Hepatic stellate cell (primary cell): ENCODE results near the gene CCDC91.
A peak's percentile ranks its signal among the peaks of the same experiment; 100 is the strongest.
"Not testable (repeated sequence)": the region's sequence is repeated elsewhere in the genome, so short reads cannot be mapped to it uniquely, and the experiment has no call there.

Source experiments
- DNase-seq: peaks from one replicate; pipeline ENCODE4 v3.0.0; 2011; ENCODE audit warnings: low spot score

The CCDC91 gene

DNA sequence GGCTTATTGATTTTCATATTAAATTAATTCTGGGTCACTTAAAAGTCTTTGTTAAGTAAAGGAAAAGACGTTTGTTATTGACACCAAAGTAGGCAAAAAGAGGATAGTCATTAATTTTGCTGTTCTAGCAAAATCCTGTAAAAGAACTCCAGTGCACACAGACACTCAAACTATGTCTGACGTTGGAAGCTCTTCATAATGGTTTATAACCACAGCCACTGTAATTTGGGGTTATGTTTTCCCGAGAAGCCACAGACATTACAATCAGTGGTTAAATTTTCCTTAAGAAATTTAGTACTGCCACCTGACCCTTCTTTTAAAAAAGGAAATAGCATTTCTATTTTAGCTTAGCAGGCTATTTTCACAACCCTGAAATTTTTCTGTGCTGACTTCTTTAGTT, 267.5 kb downstream of the CCDC91 start:
- no peak for DNase-seq

DNA sequence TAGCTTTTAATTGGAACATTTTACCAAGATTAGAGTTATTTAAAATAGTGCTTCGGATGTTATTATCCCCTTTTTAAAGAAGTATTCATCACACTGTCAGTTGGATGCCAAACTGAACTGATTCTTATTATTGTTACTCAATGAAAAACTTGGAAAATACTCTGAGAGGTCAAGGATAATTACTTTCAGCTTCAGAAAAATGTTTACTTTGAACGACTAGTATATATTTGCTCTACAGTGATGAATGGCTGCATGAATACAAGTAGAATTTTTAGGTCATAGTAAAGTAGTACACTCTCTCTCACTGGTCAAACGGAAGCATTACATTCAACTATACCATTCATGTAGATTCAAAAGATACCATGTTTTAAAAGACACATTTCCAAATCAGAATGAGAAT, 269.2 kb downstream of the CCDC91 start:
- DNase-seq, result no peak

DNA sequence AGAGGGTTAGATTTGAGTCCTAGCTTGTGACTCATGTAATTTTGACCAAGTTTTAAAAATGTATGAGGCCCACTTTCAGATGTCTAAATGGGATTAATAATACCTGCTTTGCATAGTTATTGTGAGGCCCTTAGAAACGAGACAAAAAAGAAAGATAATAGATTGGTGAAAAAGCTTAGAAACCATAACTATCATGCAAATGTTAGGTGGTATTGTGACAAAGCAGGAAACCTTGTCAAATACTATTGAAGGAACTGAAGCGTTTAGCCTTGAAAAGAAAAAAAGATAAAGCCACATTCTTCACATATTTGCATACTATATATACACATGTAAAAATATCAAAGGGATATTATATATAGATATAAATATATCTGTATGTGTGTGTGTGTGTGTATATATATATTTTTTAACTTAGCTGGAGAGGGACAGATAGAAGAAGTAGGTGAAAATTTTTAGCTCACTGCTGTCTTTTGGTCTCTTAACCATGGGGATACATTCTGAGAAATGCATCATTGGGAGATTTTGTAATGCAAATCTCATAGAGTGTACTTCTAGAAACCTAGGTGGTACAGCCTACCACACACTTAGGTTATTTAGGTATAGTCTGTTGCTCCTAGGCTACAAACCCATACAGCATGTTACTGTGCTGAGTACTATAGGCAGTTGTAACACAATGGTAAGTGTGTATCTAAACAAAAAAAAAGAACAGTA, 270.3 kb downstream of the CCDC91 start:
- DNase-seq, result no peak

DNA sequence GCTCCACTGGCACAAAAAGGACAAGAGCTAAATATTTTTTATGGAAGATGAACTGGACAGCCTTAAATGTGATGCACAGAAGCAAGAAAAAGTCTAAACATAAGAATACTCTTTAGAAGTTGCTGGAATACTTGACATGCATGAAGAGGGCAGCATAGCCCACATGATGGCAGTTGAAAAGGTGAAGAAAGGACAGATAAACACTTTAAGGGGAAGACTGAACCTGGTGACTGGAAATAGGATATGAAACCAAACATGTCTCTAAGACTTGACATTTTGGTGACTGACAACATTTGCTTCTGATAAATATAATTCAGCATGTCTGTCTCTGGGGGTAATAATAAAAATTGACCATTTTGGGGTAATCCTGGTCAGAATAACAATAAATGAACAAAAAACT, 273.1 kb downstream of the CCDC91 start:
- DNase-seq, result no peak

DNA sequence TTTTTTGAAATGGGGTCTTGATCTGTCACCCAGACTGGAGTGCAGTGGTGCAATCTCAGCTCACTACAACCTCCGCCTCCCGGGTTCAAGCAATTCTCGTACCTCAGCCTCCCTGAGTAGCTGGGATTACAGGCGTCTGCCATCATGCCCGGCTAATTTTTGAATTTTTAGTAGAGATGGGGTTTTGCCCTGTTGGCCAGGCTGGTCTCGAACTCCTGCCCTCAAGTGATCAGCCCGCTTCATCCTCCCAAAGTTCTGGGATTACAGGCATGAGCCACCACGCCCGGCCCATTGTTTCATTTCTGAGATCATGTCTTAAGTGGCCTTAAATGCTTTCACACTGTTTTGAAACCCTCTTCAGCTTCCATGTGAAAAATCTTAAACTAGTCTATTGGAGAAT, 281.5 kb downstream of the CCDC91 start:
- not testable (repeated sequence) for DNase-seq

DNA sequence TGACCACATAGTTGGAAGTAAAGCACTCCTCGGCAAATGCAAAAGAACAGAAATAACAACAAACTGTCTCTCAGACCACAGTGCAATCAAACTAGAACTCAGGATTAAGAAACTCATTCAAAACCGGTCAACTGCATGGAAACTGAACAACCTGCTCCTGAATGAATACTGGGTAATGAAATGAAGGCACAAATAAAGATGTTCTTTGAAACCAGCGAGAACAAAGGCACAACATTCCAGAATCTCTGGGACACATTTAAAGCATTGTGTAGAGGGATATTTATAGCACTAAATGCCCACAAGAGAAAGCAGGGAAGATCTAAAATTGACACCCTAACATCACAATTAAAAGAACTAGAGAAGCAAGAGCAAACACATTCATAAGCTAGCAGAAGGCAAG, 285.9 kb downstream of the CCDC91 start:
- DNase-seq, result not testable (repeated sequence)

DNA sequence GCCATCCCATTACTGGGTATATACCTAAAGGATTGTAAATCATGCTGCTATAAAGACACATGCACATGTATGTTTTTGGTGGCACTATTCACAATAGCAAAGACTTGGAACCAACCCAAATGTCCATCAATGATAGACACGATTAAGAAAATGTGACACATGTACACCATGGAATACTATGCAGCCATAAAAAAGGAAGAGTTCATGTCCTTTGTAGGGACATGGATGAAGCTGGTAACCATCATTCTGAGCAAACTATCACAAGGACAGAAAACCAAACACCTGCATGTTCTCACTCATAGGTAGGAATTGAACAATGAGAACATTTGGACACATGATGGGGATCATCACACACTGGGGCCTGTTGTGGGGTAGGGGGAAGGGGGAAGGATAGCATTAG, 288.8 kb downstream of the CCDC91 start:
- DNase-seq, result not testable (repeated sequence)

DNA sequence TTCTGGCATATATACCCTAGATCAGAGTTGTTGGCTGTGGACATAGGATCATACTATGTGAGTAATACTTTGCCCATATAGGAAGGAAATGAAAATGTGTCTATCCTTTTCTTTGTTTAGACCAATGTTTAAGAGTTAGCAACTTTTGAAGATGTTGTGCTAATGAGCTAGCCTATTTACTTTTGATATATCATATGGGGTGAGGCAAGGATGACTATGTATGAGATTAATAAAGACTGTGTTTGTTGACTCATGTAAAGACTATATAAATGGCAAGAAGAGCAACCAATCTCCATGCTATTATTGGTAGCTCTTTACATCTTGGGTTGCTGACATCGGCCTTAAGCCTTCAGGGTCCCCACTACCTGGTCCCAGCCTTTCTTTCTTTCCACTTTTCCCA, 289.4 kb downstream of the CCDC91 start:
- DNase-seq, result no peak

DNA sequence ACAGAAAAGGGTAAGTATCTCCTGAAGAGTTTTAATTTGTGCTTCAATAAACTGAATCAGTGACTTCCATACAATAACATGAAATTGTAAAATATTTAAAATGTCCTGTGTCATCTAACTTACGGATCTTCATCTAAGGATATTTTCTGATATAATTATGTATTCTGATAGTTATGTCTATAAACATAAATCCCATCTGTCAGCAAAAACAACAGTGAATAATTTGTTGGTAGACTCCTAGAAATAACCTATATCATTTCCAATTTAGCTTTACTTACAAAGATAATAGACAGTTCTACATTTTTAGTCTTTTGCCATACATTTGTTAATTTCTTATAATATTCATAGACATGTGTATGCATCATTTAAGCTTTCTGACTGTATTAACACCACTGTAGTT, 293.9 kb downstream of the CCDC91 start:
- DNase-seq, result no peak

DNA sequence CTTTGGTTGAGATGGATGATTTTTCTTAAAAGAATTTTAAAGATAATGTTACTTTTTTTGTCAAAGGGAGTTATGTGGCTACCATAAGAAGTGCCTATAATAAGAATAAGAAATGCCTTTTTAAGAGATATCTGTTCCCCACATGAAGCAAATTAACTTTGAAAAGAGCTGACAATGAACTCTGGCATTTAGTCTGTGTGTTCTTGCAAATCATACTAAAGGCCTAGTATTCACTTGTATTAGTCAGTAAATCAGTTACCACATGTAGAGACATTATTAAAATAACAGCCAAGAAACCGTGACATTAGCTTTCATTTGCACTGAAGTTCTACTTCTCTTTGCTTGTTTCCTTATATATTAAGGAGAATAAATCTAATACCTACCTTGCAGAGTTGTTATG, 296.3 kb downstream of the CCDC91 start:
- no peak for DNase-seq

DNA sequence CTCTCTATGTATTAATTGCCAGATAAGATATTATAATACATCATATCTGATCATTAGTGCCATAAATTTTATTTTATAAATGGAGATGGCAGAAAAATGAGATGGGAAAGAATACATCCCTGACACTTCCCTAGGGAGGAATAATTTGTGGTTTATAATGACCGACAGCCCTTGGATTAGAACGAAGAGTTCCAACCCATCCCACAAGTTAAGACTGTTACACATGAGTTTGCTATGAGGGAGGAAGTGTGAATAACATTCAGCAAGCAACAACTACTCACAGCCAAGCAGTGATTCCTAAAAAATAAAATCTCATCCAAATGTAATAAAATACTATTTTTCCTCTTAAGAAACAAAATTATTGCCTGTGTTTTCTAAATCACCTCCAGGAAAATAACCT, 299.0 kb downstream of the CCDC91 start:
- DNase-seq, result no peak

DNA sequence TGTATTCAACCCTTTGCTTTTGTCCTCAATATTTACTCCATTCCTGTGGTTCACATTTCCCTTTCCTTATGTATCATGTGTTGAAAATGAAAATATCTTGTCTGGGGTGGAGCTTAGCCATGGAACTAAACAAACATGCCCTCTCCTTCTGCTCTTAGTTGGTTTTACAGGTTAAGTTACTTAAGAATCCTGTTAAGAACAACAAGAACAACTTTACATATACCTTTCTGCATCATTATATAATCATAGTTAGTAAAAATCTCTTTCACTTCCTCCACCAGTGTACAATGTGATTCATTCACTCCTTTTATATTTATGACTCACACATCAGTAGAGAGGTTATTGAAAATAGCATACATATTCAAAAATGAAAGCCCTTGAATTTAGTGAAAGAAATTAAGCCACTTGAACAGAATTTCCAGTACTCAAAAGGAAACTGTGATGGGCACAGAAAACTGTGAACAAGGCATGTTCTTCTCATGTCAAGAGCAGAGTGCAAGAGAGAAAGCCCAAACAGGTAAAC, 307.7 kb downstream of the CCDC91 start:
- DNase-seq, result peak; percentile 4

DNA sequence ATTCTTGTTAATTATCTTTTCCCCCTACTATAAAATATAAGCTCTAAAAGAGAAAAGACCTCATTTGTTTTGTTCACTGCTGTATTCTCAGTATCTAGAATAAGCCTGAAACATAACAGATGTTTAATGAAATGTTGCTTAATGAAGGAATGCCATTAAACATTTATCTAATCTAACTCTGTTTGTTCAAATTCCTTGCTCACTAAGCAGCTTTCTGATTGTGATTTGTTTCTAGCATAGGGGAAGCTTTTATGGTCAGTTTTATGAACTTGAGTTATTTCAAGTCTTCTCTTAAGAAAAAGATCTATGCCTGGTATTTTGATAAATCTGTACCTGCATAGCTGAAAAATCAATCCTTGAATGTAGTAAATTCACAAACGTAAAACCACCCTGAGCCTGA, 308.6 kb downstream of the CCDC91 start:
- DNase-seq, result no peak

DNA sequence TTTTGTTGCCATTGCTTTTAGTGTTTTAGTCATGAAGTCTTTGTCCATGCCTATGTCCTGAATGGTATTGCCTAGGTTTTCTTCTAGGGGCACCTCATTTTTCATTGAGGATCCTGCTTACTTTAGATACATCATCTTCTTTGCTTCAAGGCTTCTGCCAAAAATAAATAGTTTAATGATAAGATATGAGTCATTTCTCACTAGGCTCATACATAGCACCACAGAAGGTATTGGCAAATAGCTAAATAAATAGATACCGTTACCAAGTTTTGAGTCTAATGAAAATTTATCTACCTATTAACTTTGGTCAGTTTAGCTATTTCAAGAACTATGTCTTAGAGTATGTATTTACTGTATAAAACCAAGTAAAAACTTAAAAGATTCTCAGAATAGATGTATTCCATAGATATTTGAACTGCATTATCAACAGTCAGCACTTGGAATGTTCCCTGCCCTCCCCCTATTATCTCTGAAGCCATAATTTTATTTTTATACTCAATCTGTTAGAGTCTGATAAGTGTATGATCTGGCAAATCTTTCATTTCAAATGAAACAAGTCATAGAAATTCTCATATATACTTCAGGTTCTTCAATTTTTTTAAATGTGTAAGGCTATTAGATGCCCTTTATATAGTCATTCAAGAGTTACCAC, 310.2 kb downstream of the CCDC91 start:
- no peak for DNase-seq

DNA sequence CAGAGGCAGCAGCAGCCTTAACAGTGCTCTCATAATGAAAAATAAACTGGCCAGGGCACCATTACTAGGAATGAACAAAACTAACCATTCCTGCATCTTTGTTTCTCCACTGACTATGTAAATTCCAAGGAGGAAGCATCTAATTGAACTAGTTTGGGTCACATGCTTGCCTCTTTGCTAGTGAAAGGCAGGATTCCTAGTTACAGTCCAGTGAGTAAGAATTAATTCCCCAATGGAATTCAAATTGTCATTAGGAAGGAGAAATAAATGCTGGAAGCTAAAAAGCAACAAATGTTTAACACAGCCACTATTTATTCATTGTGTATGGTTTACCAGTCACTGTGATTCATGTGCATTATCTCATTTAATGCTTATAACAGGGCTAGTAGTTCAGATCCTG, 316.0 kb downstream of the CCDC91 start:
- no peak for DNase-seq

DNA sequence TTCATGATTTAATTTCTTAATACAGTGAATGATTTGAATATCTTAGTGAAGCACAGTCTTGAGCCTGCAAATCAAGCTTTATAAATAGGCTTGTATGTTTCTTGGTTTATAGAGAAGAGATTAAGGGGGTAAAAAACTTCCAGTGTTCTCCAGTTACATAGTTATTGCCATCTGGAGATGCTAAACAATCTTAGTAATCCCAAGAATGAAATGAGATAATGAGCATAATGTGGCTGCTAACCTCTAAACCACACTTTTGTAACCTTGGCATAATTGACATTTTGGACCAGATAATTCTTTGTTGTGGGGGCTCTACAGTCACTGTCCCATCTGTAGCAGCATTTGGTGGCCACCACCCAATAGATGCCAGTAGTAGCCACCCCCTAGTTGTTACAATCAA, 316.8 kb downstream of the CCDC91 start:
- no peak for DNase-seq

DNA sequence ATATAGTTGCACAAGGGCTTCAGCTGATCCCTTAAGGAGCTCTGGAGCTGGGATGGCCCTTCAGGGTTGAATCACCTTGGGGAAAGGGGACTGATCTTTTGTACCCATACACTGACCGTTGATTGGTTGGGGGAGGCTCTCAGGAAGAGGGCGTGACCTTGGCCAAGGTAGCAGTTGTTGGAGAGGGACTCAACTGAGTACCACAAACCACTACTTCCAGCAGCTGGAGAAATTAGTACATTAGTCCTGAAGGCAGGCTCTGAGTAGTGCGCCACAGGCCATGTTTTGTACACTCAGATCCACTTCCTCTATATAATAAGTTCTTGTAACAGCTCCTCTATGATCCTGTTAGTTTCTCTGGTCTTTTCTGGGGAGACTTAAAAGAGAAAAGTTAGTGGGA, 317.6 kb downstream of the CCDC91 start:
- DNase-seq, result no peak

DNA sequence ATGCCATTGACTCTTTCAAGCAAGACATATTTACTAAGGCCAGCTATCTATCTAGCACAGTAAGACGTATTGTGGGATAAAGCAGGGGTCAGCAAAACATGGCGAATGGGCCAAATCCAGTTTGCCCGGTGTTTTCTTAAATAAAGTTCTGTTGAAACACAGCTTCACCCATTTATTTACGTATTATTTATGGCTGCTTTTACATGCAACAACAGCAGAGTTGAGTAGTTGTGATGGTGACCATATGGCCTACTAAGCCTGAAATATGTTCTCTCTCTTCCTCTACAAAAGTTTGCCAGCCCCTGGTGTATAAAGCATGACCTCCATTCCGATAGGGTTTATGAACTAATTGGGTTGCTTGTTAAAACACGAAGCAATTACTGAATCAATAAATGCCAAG, 322.1 kb downstream of the CCDC91 start:
- DNase-seq, result no peak

DNA sequence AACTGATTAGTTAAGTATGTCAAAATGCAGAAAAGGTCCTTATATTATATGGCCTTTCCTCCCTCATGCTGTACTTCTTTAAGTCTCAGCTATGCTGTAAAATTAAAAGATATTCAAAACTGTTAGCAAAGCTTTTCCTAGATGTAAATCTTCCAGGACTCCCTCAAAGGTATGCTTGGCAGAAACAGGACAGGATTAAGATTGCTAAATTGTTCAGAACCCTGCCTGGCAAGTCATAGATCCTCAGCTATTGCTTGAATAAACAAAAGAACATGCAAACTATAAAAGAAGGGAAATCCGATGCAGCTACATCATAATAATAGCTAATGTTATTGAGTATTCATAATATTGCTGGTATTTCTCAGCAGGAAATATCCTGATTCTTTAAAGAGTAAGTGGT, 322.6 kb downstream of the CCDC91 start:
- DNase-seq, result no peak

DNA sequence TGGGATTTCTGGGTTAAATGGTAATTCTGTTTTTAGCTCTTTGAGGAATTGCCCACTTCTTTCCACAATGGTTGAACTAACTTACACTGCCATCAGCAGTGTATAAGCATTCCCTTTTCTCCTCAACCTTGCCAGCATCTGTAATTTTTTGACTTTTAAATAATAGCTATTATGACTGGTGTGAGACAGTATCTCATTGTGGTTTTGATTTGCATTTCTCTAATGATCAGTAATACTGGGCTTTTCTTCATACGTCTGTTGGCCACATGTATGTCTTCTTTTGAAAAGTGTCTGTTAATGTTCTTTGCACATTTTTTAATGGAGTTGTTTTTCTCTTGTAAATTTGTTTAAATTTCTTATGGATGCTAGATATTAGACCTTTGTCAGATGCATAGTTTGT, 323.7 kb downstream of the CCDC91 start:
- DNase-seq, result no peak

DNA sequence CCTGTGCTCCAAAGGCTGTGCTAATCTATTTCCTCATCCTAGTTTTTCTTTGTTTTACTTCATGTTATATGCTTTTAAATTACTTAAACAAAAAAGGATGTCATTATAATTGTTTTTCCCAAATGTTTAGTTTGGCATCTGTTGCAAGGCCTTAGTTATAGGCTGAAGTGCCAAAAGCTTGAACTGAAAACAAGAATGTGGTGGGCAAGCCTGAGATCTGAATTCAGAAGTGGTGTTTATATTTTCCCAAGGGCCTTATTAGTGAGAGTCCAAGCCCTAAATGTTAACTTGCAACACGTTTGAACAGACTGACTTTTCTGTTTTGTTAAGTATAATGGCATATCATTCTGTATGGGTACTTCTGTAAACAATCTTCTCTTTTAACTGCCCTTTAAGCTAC, 326.8 kb downstream of the CCDC91 start:
- DNase-seq, result no peak

DNA sequence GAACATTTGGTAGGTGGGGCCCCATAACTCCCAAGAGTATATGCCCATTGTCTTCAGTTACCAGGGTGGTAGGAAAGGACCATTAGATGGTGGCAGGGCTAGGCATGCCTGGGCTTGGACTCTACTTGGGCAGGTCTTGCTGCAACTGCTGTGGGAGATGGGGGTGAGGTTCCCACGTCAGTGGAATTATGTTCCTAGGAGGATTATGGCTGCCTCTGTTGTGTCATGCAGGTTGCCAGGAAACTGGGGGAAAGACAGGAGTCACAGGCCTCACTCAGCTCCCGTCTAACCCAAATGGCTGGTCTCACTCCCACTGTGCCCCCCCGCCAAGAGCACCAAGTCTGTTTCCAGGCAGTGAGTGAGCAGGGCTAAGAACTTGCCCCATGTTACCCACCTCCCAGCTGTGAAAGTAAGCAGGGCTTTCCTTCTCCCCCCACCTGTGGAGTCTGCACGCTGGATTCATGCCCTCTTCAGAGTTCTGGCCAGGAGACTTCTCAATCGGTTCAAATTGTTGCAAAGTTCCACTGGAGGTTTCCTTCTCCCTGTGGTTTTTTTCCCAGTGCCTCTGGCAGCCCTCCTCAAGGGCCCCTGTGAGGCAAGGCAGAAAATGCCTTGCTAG, 337.5 kb downstream of the CCDC91 start:
- DNase-seq, result no peak

DNA sequence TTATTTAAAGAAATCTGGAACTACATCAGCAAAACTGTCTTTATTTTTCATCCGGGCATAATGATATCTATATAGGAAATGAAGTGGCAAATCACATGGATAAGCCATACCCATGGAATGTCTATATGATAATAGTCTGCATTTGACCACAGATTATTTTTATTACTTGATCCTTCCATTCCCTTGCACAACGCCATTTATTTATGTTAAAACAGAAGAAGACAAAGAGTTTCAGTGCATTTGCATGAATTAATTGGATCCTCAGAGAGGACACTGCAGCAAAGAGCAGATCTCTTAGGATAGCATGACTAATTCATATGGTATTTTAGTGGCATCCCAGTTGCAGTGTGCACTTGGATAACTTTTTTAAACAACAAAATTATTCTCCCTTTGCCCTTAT, 345.0 kb downstream of the CCDC91 start:
- DNase-seq, result peak; percentile 9
